Fibroblast of skin of abdomen (primary cell): ENCODE measurements around the gene SCAND1.

Experiments
- DNase-seq: peaks from one replicate; pipeline ENCODE4 v3.0.0-alpha.2; 2013

Gene SCAND1

DNA sequence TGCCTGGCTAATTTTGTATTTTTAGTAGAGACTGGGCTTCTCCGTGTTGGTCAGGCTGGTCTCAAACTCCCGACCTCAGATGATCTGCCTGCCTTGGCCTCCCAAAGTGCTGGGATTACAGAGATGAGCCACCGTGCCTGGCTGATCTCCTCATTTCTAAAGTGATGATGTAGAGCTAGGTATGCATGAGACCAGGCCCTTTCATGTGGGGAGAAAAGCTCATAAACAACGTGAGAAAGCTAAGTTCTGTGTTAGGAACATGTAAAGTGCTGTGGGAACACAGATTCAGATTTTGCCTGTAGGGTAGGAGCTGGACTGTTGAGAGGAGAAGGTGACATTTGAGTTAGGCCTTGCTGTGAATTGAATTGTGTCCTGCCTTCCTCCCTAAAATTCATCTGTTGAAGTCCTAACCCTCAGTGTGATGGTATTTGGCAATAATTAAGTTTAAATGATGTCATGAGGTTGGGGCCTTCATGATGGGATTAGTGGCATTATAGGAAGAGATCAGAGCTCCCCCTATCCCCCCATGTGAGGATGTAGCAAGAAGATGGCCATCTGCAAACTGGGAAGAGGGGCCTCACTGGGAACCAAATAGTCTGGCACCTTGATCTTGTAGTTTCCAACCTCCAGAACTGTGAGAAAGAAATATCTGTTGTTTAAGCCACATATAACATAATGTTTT lies 49.2 kb downstream of the SCAND1 start:
- no peak for DNase-seq

GRCh38 chr20:35903843-35904242 lies 50.5 kb downstream of the SCAND1 start:
- DNase-seq = no peak
